ENCODE results near the gene TMEM88. TPM values are rescaled to one million over a fixed set of nuclear protein-coding genes. Genes with fewer than 3 reads are reported as not detected.

Gene TMEM88
- polyA plus RNA-seq, 2 donors: 8.7 to 9.7 TPM

DNA sequence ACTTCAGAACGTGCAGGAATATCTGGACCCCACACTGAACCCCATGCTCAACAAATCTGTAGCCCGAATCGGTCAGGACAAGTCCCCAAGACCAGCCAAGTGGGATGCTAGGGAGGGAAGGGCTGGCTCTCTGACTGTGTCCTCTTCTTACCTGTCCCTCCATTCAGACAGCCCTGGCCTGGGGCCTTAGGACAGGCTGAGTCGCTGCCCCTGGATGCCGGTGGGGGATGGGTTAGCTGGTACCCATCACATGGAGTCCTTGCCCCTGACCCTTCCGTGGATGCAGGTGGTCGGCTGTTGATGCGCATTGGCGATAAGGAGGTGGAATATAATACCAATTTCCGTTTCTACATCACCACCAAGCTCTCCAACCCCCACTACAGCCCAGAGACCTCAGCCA is 36.8 kb upstream of the TMEM88 start:
- no peak overlapping the region for H3K27ac ChIP-seq (ENCODE audit: low read depth in 2 of 2, low read length in 1 of 2)
- no peaks in the 10 kb centered on the region for H3K9me3 ChIP-seq (ENCODE audit: control insufficient read depth in 2 of 2, insufficient read depth in 1 of 2, low read depth in 1 of 2, low read length in 1 of 2)
- 85 to 88% methylated on average over 10 of the region's 10 CpGs for WGBS, 2 donors
- no peaks in the 10 kb centered on the region for H3K36me3 ChIP-seq (ENCODE audit: control insufficient read depth in 2 of 2, insufficient read depth in 2 of 2, low read length in 1 of 2)
- no peak overlapping the region for H3K4me3 ChIP-seq (ENCODE audit: low read depth in 1 of 2, low read length in 2 of 2)
- H3K27me3 ChIP-seq (ENCODE audit: control insufficient read depth in 1 of 2, insufficient read depth in 2 of 2, low read length in 2 of 2): no peaks in the 10 kb centered on the region
- no peaks in the 10 kb centered on the region for H3K4me1 ChIP-seq (ENCODE audit: control insufficient read depth in 2 of 2, insufficient read depth in 2 of 2, low read length in 1 of 2)

DNA sequence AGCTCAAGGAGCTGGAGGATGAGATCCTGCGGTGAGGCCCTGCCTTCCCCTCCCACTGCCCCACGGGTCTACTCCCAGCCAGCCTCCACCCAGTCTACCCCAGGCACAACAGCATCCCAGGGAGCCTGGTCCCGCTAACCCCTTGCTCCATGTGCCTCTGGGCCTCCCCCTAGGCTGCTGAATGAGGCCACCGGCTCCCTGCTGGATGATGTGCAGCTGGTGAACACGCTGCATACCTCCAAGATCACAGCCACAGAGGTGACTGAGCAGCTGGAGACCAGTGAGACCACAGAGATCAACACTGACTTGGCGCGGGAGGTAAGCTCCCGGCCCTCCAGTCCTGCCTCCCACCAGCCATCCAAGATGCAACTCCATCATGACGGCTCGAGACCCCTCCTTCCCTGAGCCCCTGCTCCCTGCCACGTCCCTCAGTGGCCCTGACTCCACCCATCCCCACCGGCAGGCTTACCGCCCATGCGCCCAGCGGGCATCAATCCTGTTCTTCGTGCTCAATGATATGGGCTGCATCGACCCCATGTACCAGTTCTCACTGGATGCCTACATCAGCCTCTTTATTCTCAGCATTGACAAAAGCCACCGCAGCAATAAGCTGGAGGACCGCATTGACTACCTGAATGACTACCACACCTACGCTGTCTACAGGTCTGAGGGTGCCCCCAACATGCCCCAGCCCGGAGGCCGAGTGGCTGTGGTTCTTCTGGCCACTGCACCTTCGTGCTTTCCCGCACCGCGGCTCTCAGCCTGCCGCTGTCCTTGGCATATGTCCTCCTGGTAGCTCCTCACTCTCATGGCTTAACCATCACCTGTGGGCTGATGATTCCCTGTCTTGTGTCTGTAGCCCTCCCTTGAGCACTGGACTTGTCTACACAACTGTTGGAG is 35.9 kb upstream of the TMEM88 start:
- H3K27me3 ChIP-seq (ENCODE audit: control insufficient read depth in 1 of 2, insufficient read depth in 2 of 2, low read length in 2 of 2): no peaks in the 10 kb centered on the region
- no peak overlapping the region for H3K27ac ChIP-seq (ENCODE audit: low read depth in 2 of 2, low read length in 1 of 2)
- 85 to 86% methylated on average over 27 of the region's 27 CpGs for WGBS, 2 donors
- H3K36me3 ChIP-seq (ENCODE audit: control insufficient read depth in 2 of 2, insufficient read depth in 2 of 2, low read length in 1 of 2): no peaks in the 10 kb centered on the region
- no peak overlapping the region for H3K4me3 ChIP-seq (ENCODE audit: low read depth in 1 of 2, low read length in 2 of 2)
- H3K4me1 ChIP-seq (ENCODE audit: control insufficient read depth in 2 of 2, insufficient read depth in 2 of 2, low read length in 1 of 2): no peaks in the 10 kb centered on the region
- H3K9me3 ChIP-seq (ENCODE audit: control insufficient read depth in 2 of 2, insufficient read depth in 1 of 2, low read depth in 1 of 2, low read length in 1 of 2): no peaks in the 10 kb centered on the region

DNA sequence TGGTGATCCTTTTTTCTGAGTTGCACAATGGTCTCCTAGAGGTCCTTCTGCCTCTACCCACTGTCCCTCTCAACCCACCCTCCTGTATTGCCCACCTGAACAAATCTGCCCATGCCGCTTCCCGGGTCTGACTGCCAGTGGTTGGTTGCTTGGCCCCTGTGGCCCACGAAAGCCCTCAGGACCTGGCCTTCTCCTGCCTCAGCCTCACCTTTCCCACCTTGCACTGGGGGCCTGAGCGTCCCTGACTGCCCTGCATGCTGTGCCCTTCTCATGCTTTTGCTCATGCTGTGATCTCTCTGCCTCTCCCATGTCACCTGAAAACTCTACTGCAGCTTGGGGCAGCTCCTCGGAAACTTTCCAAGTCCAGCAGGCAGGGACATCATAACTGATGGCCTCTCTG is 34.6 kb upstream of the TMEM88 start:
- Histone ChIP-seq H3K27me3 (ENCODE audit: control insufficient read depth in 1 of 2, insufficient read depth in 2 of 2, low read length in 2 of 2) (no peaks in the 10 kb centered on the region), H3K4me1 (ENCODE audit: control insufficient read depth in 2 of 2, insufficient read depth in 2 of 2, low read length in 1 of 2) (no peaks in the 10 kb centered on the region), H3K36me3 (ENCODE audit: control insufficient read depth in 2 of 2, insufficient read depth in 2 of 2, low read length in 1 of 2) (no peaks in the 10 kb centered on the region), H3K27ac (ENCODE audit: low read depth in 2 of 2, low read length in 1 of 2) (no peak overlapping the region), H3K4me3 (ENCODE audit: low read depth in 1 of 2, low read length in 2 of 2) (no peak overlapping the region), H3K9me3 (ENCODE audit: control insufficient read depth in 2 of 2, insufficient read depth in 1 of 2, low read depth in 1 of 2, low read length in 1 of 2) (no peaks in the 10 kb centered on the region)
- 80 to 82% methylated on average over 5 of the region's 5 CpGs for WGBS, 2 donors

DNA sequence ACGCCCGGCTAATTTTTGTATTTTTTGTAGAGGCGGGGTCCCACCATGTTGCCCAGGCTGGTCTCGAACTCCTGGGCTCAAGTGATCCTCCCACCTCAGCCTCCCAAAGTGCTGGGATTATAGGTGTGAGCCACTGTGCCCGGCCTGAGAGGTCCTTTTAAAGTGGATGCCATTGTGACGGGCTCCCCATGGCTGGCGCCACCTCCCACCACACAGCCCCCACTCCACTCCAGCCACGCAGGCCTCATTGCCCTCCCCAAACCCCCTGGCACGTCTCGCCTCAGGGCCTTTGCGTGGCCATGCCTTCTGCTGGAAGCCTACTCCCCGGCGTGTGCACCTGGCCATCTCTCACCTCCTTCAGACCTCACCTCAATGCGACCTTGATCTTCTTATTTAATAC is 32.7 kb upstream of the TMEM88 start:
- Histone ChIP-seq H3K27ac (ENCODE audit: low read depth in 2 of 2, low read length in 1 of 2) (no peak overlapping the region), H3K36me3 (ENCODE audit: control insufficient read depth in 2 of 2, insufficient read depth in 2 of 2, low read length in 1 of 2) (no peaks in the 10 kb centered on the region), H3K9me3 (ENCODE audit: control insufficient read depth in 2 of 2, insufficient read depth in 1 of 2, low read depth in 1 of 2, low read length in 1 of 2) (no peaks in the 10 kb centered on the region), H3K4me3 (ENCODE audit: low read depth in 1 of 2, low read length in 2 of 2) (no peak overlapping the region), H3K4me1 (ENCODE audit: control insufficient read depth in 2 of 2, insufficient read depth in 2 of 2, low read length in 1 of 2) (no peaks in the 10 kb centered on the region), H3K27me3 (ENCODE audit: control insufficient read depth in 1 of 2, insufficient read depth in 2 of 2, low read length in 2 of 2) (no peaks in the 10 kb centered on the region)
- 74 to 75% methylated on average over 14 of the region's 14 CpGs for WGBS, 2 donors

DNA sequence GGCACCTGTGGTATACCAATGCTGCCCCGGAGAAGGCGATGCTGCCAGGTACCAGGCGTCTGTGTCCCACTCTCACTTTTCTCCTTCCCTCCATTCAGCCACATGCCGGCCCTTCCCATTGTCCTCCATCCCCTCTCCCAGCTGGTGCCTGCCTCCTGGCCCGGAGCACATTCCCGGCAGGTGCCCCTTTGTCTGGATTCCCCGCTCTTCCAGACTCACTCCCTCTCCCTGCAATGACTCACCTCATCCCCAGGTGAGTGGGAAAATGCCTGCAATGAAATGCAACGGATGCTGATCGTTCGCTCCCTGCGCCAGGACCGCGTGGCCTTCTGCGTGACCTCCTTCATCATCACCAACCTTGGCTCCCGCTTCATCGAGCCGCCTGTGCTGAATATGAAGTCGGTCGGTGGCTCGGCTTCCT is 31.3 kb upstream of the TMEM88 start:
- no peaks in the 10 kb centered on the region for H3K27me3 ChIP-seq (ENCODE audit: control insufficient read depth in 1 of 2, insufficient read depth in 2 of 2, low read length in 2 of 2)
- H3K36me3 ChIP-seq (ENCODE audit: control insufficient read depth in 2 of 2, insufficient read depth in 2 of 2, low read length in 1 of 2): no peaks in the 10 kb centered on the region
- WGBS, 2 donors: 84% methylated on average over 20 of the region's 20 CpGs
- H3K9me3 ChIP-seq (ENCODE audit: control insufficient read depth in 2 of 2, insufficient read depth in 1 of 2, low read depth in 1 of 2, low read length in 1 of 2): no peaks in the 10 kb centered on the region
- H3K4me3 ChIP-seq (ENCODE audit: low read depth in 1 of 2, low read length in 2 of 2): no peak overlapping the region
- no peak overlapping the region for H3K27ac ChIP-seq (ENCODE audit: low read depth in 2 of 2, low read length in 1 of 2)
- no peaks in the 10 kb centered on the region for H3K4me1 ChIP-seq (ENCODE audit: control insufficient read depth in 2 of 2, insufficient read depth in 2 of 2, low read length in 1 of 2)

DNA sequence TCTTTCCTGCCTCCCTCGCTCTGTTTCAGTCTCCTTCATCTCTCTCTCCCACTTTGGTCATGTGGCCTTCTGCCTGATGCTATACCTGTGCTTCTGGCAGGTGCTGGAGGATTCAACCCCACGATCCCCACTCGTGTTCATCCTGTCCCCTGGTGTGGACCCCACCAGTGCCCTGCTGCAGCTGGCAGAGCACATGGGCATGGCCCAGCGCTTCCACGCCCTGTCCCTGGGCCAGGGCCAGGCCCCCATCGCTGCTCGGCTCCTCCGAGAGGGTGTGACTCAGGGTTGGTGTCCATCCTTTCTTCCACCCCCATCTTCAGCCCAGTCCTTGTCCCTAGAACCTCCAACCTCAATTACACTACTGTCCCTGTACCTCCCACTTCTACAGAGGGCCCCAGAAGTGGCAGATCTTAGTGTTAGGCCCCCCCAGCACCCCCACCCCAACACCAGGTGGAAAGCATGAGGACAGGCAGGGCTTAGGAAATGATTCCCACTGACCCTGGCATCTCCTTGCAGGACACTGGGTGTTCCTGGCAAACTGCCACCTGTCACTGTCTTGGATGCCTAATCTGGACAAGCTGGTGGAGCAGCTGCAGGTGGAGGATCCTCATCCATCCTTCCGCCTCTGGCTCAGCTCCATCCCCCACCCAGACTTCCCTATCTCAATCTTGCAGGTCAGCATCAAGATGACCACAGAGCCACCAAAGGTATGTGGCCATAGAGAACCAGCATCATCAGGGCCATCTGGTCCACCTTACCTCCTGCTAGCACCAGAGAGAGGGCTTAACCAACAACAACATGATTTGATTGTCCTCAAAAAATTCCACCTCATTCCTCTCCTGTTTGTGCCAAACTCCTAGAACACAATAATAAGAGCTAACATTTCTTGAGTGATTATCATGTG is 30.6 kb upstream of the TMEM88 start:
- Histone ChIP-seq H3K27ac (ENCODE audit: low read depth in 2 of 2, low read length in 1 of 2) (no peak overlapping the region), H3K9me3 (ENCODE audit: control insufficient read depth in 2 of 2, insufficient read depth in 1 of 2, low read depth in 1 of 2, low read length in 1 of 2) (no peaks in the 10 kb centered on the region), H3K4me1 (ENCODE audit: control insufficient read depth in 2 of 2, insufficient read depth in 2 of 2, low read length in 1 of 2) (no peaks in the 10 kb centered on the region), H3K27me3 (ENCODE audit: control insufficient read depth in 1 of 2, insufficient read depth in 2 of 2, low read length in 2 of 2) (no peaks in the 10 kb centered on the region), H3K4me3 (ENCODE audit: low read depth in 1 of 2, low read length in 2 of 2) (no peak overlapping the region), H3K36me3 (ENCODE audit: control insufficient read depth in 2 of 2, insufficient read depth in 2 of 2, low read length in 1 of 2) (no peaks in the 10 kb centered on the region)
- WGBS, 2 donors: 66 to 76% methylated on average over 9 of the region's 9 CpGs

DNA sequence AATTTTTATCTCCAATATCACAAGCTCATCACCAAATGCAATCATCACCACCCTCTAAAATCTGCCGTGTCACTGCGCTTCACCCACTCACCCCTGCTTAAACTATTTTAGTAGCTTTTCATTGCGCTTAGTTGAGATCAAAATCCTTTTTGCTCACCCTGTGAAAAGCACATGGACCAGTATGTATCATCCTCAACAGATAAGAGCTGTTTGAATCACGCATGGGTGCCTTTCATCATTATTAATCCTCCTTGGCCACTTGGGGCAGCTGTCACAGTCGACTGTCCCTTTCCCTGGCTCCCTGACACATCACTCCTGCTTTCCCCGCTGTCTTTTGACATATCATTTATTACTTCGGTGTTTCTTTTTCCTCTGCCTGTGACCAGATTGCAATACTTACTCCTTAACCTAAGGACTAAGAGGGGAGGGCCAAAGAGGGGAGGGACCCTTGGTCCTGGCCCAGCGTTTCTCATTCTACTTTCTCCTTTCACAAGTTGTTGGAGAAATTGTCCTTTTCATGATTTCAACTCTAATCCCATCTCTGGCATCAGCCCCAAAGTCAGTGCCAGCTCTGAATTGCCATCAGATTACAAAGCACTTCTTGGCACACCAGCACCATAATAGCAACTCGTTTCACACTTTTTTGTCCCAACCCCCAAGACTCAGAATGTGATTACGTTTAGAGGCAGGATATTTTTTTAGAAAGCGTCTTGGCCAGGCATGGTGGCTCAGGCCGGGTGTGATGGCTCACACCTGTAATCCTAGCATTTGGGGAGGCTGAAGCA is 29.5 kb upstream of the TMEM88 start:
- WGBS, 2 donors: 32% methylated on average over 12 of the region's 12 CpGs
- Histone ChIP-seq H3K4me3 (ENCODE audit: low read depth in 1 of 2, low read length in 2 of 2) (no peak overlapping the region), H3K9me3 (ENCODE audit: control insufficient read depth in 2 of 2, insufficient read depth in 1 of 2, low read depth in 1 of 2, low read length in 1 of 2) (no peaks in the 10 kb centered on the region), H3K27me3 (ENCODE audit: control insufficient read depth in 1 of 2, insufficient read depth in 2 of 2, low read length in 2 of 2) (no peaks in the 10 kb centered on the region), H3K36me3 (ENCODE audit: control insufficient read depth in 2 of 2, insufficient read depth in 2 of 2, low read length in 1 of 2) (no peaks in the 10 kb centered on the region), H3K4me1 (ENCODE audit: control insufficient read depth in 2 of 2, insufficient read depth in 2 of 2, low read length in 1 of 2) (no peaks in the 10 kb centered on the region), H3K27ac (ENCODE audit: low read depth in 2 of 2, low read length in 1 of 2) (no peak overlapping the region)

DNA sequence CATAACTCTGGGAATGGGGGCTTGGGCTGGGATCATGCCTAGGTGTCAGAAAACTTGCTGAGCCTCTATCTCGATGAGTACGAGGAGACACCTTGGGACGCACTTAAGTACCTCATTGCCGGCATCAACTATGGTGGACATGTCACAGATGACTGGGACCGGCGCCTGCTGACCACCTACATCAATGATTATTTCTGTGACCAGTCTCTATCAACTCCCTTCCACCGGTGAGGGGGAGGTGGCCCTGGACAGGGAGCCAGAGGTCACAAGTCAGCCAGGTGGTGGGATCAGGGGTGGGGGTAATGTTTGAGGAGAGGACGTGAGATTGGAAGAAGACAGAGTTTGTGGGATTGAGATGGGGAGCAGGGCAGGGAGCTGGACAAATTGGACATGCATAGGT is 24.2 kb upstream of the TMEM88 start:
- Histone ChIP-seq H3K27ac (ENCODE audit: low read depth in 2 of 2, low read length in 1 of 2) (no peak overlapping the region), H3K4me1 (ENCODE audit: control insufficient read depth in 2 of 2, insufficient read depth in 2 of 2, low read length in 1 of 2) (peaks cover 0 to 7% of the 10 kb centered on the region in 2 donors), H3K9me3 (ENCODE audit: control insufficient read depth in 2 of 2, insufficient read depth in 1 of 2, low read depth in 1 of 2, low read length in 1 of 2) (no peaks in the 10 kb centered on the region), H3K4me3 (ENCODE audit: low read depth in 1 of 2, low read length in 2 of 2) (no peak overlapping the region), H3K27me3 (ENCODE audit: control insufficient read depth in 1 of 2, insufficient read depth in 2 of 2, low read length in 2 of 2) (no peaks in the 10 kb centered on the region), H3K36me3 (ENCODE audit: control insufficient read depth in 2 of 2, insufficient read depth in 2 of 2, low read length in 1 of 2) (no peaks in the 10 kb centered on the region)
- 86 to 90% methylated on average over 8 of the region's 8 CpGs for WGBS, 2 donors

DNA sequence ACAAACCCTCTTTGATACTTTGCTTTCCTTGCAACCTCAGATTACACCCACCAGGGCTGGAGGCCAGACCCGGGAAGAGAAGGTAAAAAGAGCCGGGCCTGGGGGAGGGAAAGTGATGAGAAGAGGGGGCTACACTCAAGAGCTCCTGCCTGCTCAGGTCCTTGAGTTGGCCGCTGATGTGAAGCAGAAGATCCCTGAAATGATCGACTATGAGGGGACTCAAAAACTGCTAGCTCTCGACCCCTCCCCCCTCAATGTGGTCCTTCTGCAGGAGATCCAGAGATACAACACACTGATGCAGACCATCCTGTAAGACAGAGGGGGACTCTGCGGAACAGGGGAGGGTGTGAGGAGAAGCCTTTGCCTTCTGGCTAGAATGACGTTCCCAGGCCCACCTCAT is 23.6 kb upstream of the TMEM88 start:
- Histone ChIP-seq H3K27ac (ENCODE audit: low read depth in 2 of 2, low read length in 1 of 2) (no peak overlapping the region), H3K27me3 (ENCODE audit: control insufficient read depth in 1 of 2, insufficient read depth in 2 of 2, low read length in 2 of 2) (no peaks in the 10 kb centered on the region), H3K9me3 (ENCODE audit: control insufficient read depth in 2 of 2, insufficient read depth in 1 of 2, low read depth in 1 of 2, low read length in 1 of 2) (no peaks in the 10 kb centered on the region), H3K36me3 (ENCODE audit: control insufficient read depth in 2 of 2, insufficient read depth in 2 of 2, low read length in 1 of 2) (no peaks in the 10 kb centered on the region), H3K4me1 (ENCODE audit: control insufficient read depth in 2 of 2, insufficient read depth in 2 of 2, low read length in 1 of 2) (peaks cover 0 to 7% of the 10 kb centered on the region in 2 donors), H3K4me3 (ENCODE audit: low read depth in 1 of 2, low read length in 2 of 2) (no peak overlapping the region)
- WGBS, 2 donors: 75 to 78% methylated on average over 7 of the region's 7 CpGs

Data from esophagus (tissue), 2 donors.